ENCODE data around the gene ARPC2. TPM values are rescaled to one million over a fixed set of nuclear protein-coding genes. Genes with fewer than 3 reads are reported as not detected.

Gene ARPC2
- total RNA-seq, 1 experiment from 2014 or later = 187 TPM

DNA sequence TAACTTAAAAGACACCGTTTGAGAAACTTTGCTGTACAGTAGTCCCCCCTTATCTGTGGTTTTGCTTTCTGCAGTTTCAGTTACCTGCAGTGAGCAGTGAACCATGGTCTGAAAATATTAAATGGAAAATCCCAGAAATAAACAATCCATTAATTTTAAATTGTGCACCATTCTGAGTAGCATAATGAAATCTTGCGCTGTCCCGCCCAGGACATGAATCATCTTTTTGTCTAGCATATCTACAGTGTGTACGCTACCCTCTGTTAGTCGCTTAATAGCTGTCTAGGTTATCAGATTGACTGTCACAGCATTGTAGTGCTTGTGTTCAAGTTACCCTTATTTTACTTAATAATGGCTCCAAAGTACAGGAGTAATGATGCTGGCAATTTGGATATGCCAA, 6.1 kb downstream of the ARPC2 start:
- ChIA-PET RAD21 (ENCODE audit: low non-redundant PET in 1 of 2, low total read pairs in 2 of 2, uncharacterized antibody in 2 of 2, unreplicated experiment in 2 of 2) (no interaction called here), CTCF (no interaction called here), POLR2A (no interaction called here)
- Histone ChIP-seq H3K9me3 (ENCODE audit: control insufficient read depth in 1 of 2, insufficient read depth in 1 of 2, low read depth in 1 of 2, low read length in 2 of 2) (no peaks in the 10 kb centered on the region), H3K4me2 (ENCODE audit: low read length) (no peak overlapping the region), H3K79me2 (ENCODE audit: insufficient read depth, low read length) (peaks cover 90% of the 10 kb centered on the region), H3K4me1 (ENCODE audit: control insufficient read depth in 1 of 2, insufficient read depth in 2 of 2, low read length in 2 of 2) (peaks cover 12 to 17% of the 10 kb centered on the region in 2 experiments), H3K9ac (ENCODE audit: low read length) (no peak overlapping the region), H3K4me3 (replicated peaks in 1 of 2; ENCODE audit: low read depth in 1 of 2, low read length in 2 of 2) (no peak overlapping the region), H4K20me1 (ENCODE audit: insufficient read depth) (peaks cover 13% of the 10 kb centered on the region; the same call in 1 of the 2 replicates), H3K36me3 (ENCODE audit: control insufficient read depth in 1 of 2, insufficient read depth in 2 of 2, low read length in 2 of 2) (peaks cover 21 to 29% of the 10 kb centered on the region in 2 experiments; a peak in 3 of 4 replicates), H2AFZ (ENCODE audit: low read depth, low read length, poor library complexity, severe bottlenecking) (no peak overlapping the region), H3K27ac (ENCODE audit: low read depth, low read length) (no peak overlapping the region), H3K9me2 (ENCODE audit: insufficient read depth) (no peaks in the 10 kb centered on the region), H3K27me3 (ENCODE audit: insufficient read depth, low read length) (no peaks in the 10 kb centered on the region)
- intact Hi-C loops (cut with micrococcal nuclease) = no loop called here
- TF ChIP-seq EZH2phosphoT487 (IDR thresholded peaks at IDR 0.05; ENCODE audit: borderline replicate concordance) (no peak), POLR2AphosphoS5 (IDR thresholded peaks at IDR 0.05; ENCODE audit: low read depth, low read length) (no peak)
- ATAC-seq = no peak
- DNase-seq (ENCODE audit: low read depth, low spot score) = no peak
- no TSS peak for BruUV-seq (replicated peaks)

DNA sequence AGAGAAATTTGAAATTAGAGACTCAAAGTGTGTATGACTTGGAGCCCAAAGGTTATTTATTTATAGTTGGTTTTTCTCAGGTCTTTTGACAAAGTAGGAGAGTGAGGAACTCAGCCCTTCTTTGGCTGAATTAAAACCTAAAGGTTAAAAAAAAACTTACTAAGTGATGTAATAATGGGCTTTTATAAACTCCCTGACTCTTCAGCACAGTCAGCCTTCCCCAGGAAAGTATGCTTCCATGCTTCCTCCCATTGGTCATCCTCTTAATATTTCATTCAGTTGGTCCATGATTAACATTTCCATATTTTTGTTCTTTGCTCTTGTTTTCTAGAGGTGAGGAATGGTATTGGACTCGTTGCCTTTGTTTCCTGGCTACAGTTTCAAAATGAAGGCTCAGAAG, 7.2 kb downstream of the ARPC2 start:
- CTCF ChIA-PET = no interaction called here
- POLR2A ChIA-PET = no interaction called here
- Histone ChIP-seq H3K9me2 (ENCODE audit: insufficient read depth) (no peaks in the 10 kb centered on the region), H3K4me1 (ENCODE audit: control insufficient read depth in 1 of 2, insufficient read depth in 2 of 2, low read length in 2 of 2) (peaks cover 12 to 16% of the 10 kb centered on the region in 2 experiments), H3K79me2 (ENCODE audit: insufficient read depth, low read length) (peaks cover 87% of the 10 kb centered on the region), H3K36me3 (ENCODE audit: control insufficient read depth in 1 of 2, insufficient read depth in 2 of 2, low read length in 2 of 2) (peaks cover 26 to 37% of the 10 kb centered on the region in 2 experiments; a peak in 3 of 4 replicates), H3K4me3 (replicated peaks in 1 of 2; ENCODE audit: low read depth in 1 of 2, low read length in 2 of 2) (no peak overlapping the region), H2AFZ (ENCODE audit: low read depth, low read length, poor library complexity, severe bottlenecking) (no peak overlapping the region), H3K4me2 (ENCODE audit: low read length) (no peak overlapping the region), H3K9me3 (ENCODE audit: control insufficient read depth in 1 of 2, insufficient read depth in 1 of 2, low read depth in 1 of 2, low read length in 2 of 2) (no peaks in the 10 kb centered on the region), H3K27me3 (ENCODE audit: insufficient read depth, low read length) (no peaks in the 10 kb centered on the region), H3K9ac (ENCODE audit: low read length) (no peak overlapping the region), H4K20me1 (ENCODE audit: insufficient read depth) (peaks cover 13% of the 10 kb centered on the region; the same call in 1 of the 2 replicates), H3K27ac (ENCODE audit: low read depth, low read length) (no peak overlapping the region)
- ATAC-seq = no peak
- DNase-seq (ENCODE audit: low read depth, low spot score) = no peak
- intact Hi-C loops (cut with micrococcal nuclease) = no loop called here
- BruUV-seq (replicated peaks) = no TSS peak
- RAD21 ChIA-PET (ENCODE audit: low non-redundant PET in 1 of 2, low total read pairs in 2 of 2, uncharacterized antibody in 2 of 2, unreplicated experiment in 2 of 2) = no interaction called here
- TF ChIP-seq RAD21 (IDR thresholded peaks at IDR 0.05; ENCODE audit: low read depth) (no peak), EZH2phosphoT487 (IDR thresholded peaks at IDR 0.05; ENCODE audit: borderline replicate concordance) (no peak)

Data from HCT116 (cell line).